Measurements from ENCODE around the gene FGFR2.

The FGFR2 gene

DNA sequence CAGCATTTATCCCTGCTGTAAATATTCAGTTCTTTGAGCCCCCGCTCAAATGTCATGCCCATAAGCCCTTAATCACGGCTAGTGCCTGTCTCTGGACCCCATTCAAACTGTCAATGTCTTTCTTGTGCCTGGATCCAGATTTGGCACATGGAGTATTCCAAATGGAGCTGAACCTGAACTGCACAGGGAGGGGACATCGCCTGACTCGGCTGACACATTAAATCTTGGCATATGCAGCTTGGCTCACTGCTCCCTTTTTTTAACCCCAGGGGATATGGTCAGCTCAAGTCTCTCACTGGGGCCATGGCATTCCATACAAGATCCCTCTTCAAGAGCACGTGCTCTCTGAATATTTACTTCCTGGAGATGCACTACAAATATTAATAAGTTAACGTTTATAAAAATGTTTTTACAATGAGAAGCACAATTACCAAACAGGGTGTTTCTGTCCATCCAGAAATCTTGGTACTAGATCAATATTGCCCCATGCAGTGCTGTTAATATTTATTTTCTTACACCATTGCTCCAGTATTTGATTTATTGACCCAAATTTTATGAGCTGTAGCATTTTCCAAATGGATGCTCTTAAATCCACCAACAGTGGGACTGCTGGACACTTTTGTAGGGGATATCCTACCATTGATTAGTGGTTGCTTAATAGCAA lies 57.4 kb downstream of the FGFR2 start:
- no peak for DNase-seq (ENCODE audit: low spot score)
- in situ Hi-C loops (cut with MboI; ENCODE audit: low pct_unique_long_range_greater_than_20kb, low sequenced_read_pairs, unreplicated experiment) = no loop called here
- TF ChIP-seq, protein P1, sequence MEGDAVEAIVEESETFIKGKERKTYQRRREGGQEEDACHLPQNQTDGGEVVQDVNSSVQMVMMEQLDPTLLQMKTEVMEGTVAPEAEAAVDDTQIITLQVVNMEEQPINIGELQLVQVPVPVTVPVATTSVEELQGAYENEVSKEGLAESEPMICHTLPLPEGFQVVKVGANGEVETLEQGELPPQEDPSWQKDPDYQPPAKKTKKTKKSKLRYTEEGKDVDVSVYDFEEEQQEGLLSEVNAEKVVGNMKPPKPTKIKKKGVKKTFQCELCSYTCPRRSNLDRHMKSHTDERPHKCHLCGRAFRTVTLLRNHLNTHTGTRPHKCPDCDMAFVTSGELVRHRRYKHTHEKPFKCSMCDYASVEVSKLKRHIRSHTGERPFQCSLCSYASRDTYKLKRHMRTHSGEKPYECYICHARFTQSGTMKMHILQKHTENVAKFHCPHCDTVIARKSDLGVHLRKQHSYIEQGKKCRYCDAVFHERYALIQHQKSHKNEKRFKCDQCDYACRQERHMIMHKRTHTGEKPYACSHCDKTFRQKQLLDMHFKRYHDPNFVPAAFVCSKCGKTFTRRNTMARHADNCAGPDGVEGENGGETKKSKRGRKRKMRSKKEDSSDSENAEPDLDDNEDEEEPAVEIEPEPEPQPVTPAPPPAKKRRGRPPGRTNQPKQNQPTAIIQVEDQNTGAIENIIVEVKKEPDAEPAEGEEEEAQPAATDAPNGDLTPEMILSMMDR (IDR thresholded peaks at IDR 0.05; ENCODE audit: extremely low read depth, insufficient read depth, missing control alignments) = no peak

DNA sequence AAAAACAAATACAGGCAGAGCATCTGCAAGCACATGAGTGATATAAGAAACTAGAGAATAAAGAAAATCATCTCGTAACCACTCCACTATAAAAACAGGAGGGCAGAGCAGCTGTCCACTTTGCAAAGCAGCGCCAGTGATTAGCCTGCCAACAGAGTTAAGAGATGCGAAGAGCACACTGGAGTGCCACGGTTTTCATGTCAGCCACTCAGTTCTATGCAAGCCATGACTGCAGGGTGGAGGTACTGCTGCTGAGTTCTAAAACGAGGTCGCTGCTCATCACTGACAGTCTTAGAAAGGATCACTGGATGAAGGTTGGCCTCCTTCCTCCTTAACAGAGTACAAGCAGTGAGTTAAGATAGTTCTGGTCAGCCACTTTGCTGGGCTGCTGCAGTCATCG lies 58.5 kb downstream of the FGFR2 start:
- no peak for DNase-seq (ENCODE audit: low spot score)
- TF ChIP-seq, protein P1 (IDR thresholded peaks at IDR 0.05; ENCODE audit: extremely low read depth, insufficient read depth, missing control alignments) = no peak
- in situ Hi-C loops (cut with MboI; ENCODE audit: low pct_unique_long_range_greater_than_20kb, low sequenced_read_pairs, unreplicated experiment) = no loop called here

DNA sequence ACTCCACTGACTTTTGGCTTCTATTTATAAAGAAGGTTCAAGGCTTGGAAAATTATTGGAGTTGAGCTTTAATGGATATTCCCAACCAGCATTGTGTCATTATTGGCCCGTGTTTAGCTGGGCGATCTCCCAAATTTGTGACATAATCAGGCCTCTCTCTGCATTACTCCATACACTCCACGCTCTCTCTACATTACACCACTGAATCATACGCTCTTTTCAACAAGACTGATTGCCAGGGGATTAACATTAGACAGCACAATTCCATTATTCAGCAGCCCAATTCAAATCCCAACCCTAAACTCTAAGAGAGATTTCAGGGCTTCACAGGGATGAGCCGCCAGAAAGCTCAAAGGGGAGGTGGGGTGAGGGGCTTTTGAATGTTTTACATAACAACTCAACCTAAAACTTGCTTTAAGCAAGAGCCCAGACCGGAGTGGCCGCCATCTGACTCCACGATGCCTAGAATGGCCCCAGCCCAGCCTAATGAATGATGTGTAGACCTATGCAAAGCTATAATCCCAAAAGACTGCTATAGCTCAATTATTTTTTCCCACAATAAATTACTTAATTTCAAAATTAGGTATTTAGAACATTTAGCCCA lies 61.8 kb downstream of the FGFR2 start:
- TF ChIP-seq, protein P1 (IDR thresholded peaks at IDR 0.05; ENCODE audit: extremely low read depth, insufficient read depth, missing control alignments) = no peak
- in situ Hi-C loops (cut with MboI; ENCODE audit: low pct_unique_long_range_greater_than_20kb, low sequenced_read_pairs, unreplicated experiment) = no loop called here
- no peak for DNase-seq (ENCODE audit: low spot score)

DNA sequence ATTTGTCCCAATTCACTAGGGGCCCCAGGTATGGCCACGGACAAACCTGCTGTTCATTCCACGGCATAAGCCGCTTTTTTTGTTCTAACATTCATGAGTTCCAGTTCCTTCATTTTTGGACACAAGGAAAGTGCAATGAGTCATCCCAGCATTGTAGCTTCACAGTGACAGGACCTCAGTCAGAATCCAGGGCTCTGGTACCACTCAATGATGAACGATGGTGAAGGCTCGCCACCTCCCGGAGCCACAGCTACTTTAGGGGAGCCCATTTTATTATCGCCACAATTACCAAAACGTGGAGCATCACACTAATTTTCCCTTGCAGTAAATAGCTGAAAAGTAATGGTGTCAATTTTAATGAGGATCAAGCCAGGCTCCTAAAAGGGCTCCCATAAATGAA lies 62.9 kb downstream of the FGFR2 start:
- no peak for DNase-seq (ENCODE audit: low spot score)
- in situ Hi-C loops (cut with MboI; ENCODE audit: low pct_unique_long_range_greater_than_20kb, low sequenced_read_pairs, unreplicated experiment) = no loop called here
- TF ChIP-seq, protein P1 (IDR thresholded peaks at IDR 0.05; ENCODE audit: extremely low read depth, insufficient read depth, missing control alignments) = no peak

DNA sequence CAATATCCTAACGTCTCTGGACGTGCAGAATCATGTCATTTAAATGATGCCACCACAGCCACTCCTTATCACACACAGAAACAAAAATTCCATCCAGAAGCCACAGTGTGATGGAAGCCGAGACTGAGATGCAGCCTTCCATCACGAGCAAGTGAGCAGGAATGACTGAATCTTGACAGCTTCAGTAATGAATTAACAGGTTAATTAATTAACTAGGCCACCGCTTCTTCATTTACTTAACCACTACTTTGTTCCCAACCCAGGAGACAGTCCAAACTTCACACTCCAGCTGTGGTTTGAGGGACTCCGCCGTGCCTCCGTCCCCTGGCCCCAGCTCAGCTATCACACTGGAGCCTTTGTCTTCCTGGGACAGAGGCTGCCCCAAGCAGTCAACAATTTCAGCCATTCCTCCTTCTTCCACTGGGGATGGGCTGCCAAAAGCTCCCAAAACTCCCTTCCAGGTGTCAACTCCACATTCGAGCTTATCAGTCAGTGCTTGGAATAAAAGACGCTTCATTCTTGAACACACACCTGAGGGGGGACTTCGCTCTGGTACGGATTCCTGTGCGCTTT lies 65.9 kb downstream of the FGFR2 start:
- TF ChIP-seq, protein P1 (IDR thresholded peaks at IDR 0.05; ENCODE audit: extremely low read depth, insufficient read depth, missing control alignments) = no peak
- in situ Hi-C loops (cut with MboI; ENCODE audit: low pct_unique_long_range_greater_than_20kb, low sequenced_read_pairs, unreplicated experiment) = no loop called here
- no peak for DNase-seq (ENCODE audit: low spot score)

DNA sequence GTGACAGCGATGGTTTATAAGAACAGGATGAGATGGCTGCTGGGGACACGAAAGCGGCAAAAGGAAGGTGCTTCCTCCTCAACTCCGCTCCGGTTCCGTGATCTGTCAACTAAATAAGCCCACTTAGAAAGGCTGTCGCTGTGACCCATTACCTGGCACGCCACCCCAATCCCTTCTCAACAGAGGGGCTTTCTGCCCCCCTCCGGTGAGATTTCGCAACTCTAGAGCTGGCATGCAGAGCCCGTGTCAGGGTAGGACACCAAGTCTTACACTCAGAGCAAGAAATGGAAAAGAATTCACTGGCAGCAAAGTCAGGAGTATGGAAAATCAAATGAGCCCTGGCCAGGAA lies 66.4 kb downstream of the FGFR2 start:
- TF ChIP-seq, protein P1 (IDR thresholded peaks at IDR 0.05; ENCODE audit: extremely low read depth, insufficient read depth, missing control alignments) = no peak
- DNase-seq (ENCODE audit: low spot score) = no peak
- in situ Hi-C loops (cut with MboI; ENCODE audit: low pct_unique_long_range_greater_than_20kb, low sequenced_read_pairs, unreplicated experiment) = no loop called here

Data from GM13977 (cell line).